ENCODE results near the gene MACROD1. TPM values are rescaled to one million over a fixed set of nuclear protein-coding genes. Genes with fewer than 3 reads are reported as not detected.

The MACROD1 gene
- total and polyA plus RNA-seq, 10 of the 15 experiments (the other 5 are each of a cell fraction or from before 2014, with no cell fraction given): 1.2 to 22.7 (median 11.3) TPM; not detected in 1

DNA sequence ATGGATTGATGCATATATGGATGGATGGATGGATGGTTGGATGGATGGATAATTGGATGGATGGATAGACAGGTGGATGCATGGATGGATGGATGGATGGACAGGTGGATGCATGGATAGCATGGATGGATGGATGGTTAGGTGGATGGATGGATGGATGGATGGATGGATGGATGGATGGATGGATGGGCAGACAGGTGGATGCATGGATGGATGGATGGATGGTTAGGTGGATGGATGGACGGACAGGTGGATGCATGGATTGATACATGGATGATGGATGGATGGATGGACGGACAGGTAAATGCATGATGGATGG, 52.5 kb downstream of the MACROD1 start:
- RAD21 ChIA-PET (ENCODE audit: unreplicated experiment): no interaction called here
- H3K27me3 ChIP-seq (replicated peaks in 1 of 2; ENCODE audit: control insufficient read depth in 2 of 2, insufficient read depth in 2 of 2, low read length in 1 of 2): no peaks in the 10 kb centered on the region
- H2AFZ ChIP-seq (ENCODE audit: control insufficient read depth, low read depth, low read length): no peak overlapping the region
- TF ChIP-seq BACH1 (IDR thresholded peaks at IDR 0.05; ENCODE audit: borderline replicate concordance) (no peak), EP300 (IDR thresholded peaks at IDR 0.05; ENCODE audit: borderline replicate concordance in 1 of 2, control insufficient read depth in 1 of 2, low read depth in 2 of 2, low read length in 2 of 2) (no peak), MEF2A (IDR thresholded peaks at IDR 0.05; ENCODE audit: insufficient read depth, low read depth, low read length) (no peak), POLR2A (IDR thresholded peaks at IDR 0.05; ENCODE audit: low read depth, low read length) (no peak)
- no peaks in the 10 kb centered on the region for H3K36me3 ChIP-seq (ENCODE audit: control insufficient read depth in 2 of 2, insufficient read depth in 2 of 2, low read length in 1 of 2)
- DNase-seq (ENCODE audit: low read depth, low spot score): no peak
- CTCF ChIA-PET: no interaction called here
- SMC1A ChIA-PET (ENCODE audit: uncharacterized antibody, unreplicated experiment): no interaction called here
- no peak for FAIRE-seq
- no peak overlapping the region for H3K27ac ChIP-seq (ENCODE audit: control insufficient read depth, insufficient read depth)
- intact Hi-C loops (cut with micrococcal nuclease; ENCODE audit: unreplicated experiment) (no loop called here), in situ Hi-C loops (cut with MboI) (no loop called here)
- H3K4me2 ChIP-seq (ENCODE audit: control insufficient read depth, insufficient read depth): no peak overlapping the region
- no peaks in the 10 kb centered on the region for H4K20me1 ChIP-seq (ENCODE audit: control insufficient read depth, insufficient read depth)
- ATAC-seq: no peak
- no peaks in the 10 kb centered on the region for H3K79me2 ChIP-seq (ENCODE audit: control insufficient read depth, insufficient read depth, low read length)
- H3K4me3 ChIP-seq: no peak overlapping the region
- H3K9ac ChIP-seq (ENCODE audit: control insufficient read depth, insufficient read depth, low read length): no peak overlapping the region
- H3K4me1 ChIP-seq (ENCODE audit: control insufficient read depth, insufficient read depth, low read length): no peaks in the 10 kb centered on the region
- BruUV-seq (replicated peaks): no TSS peak
- 35% methylated on average over 2 of the region's 2 CpGs for WGBS (ENCODE audit: insufficient coverage, insufficient replicate concordance, low lambda C conversion rate, missing lambda C conversion rate)
- H3K9me3 ChIP-seq (replicated peaks; ENCODE audit: control insufficient read depth, insufficient read depth, low read length): no peaks in the 10 kb centered on the region
- POLR2A ChIA-PET: no interaction called here

DNA sequence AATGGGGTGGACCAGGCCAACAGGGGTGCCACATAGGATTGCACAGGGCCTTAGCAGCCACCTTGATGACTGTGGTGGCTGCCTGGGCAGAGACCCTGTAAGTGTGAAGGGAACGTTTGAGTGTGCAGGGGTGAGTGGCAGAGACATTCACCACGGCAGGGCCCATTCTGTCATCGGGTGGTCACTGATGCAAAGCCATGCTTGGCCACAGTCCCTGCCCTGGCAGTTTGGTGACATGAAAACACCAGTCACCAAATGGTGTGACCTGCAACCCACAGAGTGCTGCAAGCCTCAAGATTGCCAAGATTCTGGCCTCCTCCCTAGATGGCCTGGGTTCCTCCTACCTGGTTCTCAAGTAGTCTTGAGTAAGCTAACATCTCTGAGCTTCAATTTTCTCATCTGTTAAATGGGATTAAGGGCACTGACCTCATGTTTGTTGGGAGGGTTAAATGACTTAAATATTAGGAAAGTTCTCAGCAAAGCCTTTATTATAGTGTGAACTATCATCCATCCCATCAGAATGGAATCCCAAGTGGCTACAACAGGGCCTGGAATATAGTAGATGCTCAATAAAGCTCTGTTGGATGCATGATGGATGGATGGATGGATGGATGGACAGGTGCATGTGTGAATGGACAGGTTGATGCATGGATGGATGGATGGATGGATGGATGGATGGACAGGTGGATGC, 53.0 kb downstream of the MACROD1 start:
- Histone ChIP-seq H3K79me2 (ENCODE audit: control insufficient read depth, insufficient read depth, low read length) (no peaks in the 10 kb centered on the region), H3K4me2 (ENCODE audit: control insufficient read depth, insufficient read depth) (no peak overlapping the region), H3K9me3 (replicated peaks; ENCODE audit: control insufficient read depth, insufficient read depth, low read length) (no peaks in the 10 kb centered on the region), H3K4me3 (no peak overlapping the region), H4K20me1 (ENCODE audit: control insufficient read depth, insufficient read depth) (no peaks in the 10 kb centered on the region), H3K36me3 (ENCODE audit: control insufficient read depth in 2 of 2, insufficient read depth in 2 of 2, low read length in 1 of 2) (no peaks in the 10 kb centered on the region), H3K4me1 (ENCODE audit: control insufficient read depth, insufficient read depth, low read length) (no peaks in the 10 kb centered on the region), H3K27ac (ENCODE audit: control insufficient read depth, insufficient read depth) (no peak overlapping the region), H2AFZ (ENCODE audit: control insufficient read depth, low read depth, low read length) (no peak overlapping the region), H3K27me3 (replicated peaks in 1 of 2; ENCODE audit: control insufficient read depth in 2 of 2, insufficient read depth in 2 of 2, low read length in 1 of 2) (no peaks in the 10 kb centered on the region), H3K9ac (ENCODE audit: control insufficient read depth, insufficient read depth, low read length) (no peak overlapping the region)
- in situ Hi-C loops (cut with MboI) (no loop called here), intact Hi-C loops (cut with micrococcal nuclease; ENCODE audit: unreplicated experiment) (no loop called here)
- ChIA-PET SMC1A (ENCODE audit: uncharacterized antibody, unreplicated experiment) (no interaction called here), CTCF (no interaction called here), POLR2A (no interaction called here), RAD21 (ENCODE audit: unreplicated experiment) (no interaction called here)
- ATAC-seq (no peak), FAIRE-seq (peak; percentile 49), DNase-seq (ENCODE audit: low read depth, low spot score) (no peak)
- TF ChIP-seq YBX1 (IDR thresholded peaks at IDR 0.05) (no peak), MTA2 (IDR thresholded peaks at IDR 0.05; ENCODE audit: low read depth) (no peak), ZNF24 (IDR thresholded peaks at IDR 0.05) (no peak), ZZZ3 (IDR thresholded peaks at IDR 0.05; ENCODE audit: control insufficient read depth, insufficient read length, low read depth) (no peak), RAD51 (IDR thresholded peaks at IDR 0.05) (no peak), CREM (IDR thresholded peaks at IDR 0.05; ENCODE audit: low read depth) (no peak)
- 18% methylated on average over 3 of the region's 3 CpGs for WGBS (ENCODE audit: insufficient coverage, insufficient replicate concordance, low lambda C conversion rate, missing lambda C conversion rate)
- BruUV-seq (replicated peaks): no TSS peak

All from GM12878 (cell line).